HG03060 (cell line): Measurements from ENCODE around the gene CHN1.

Experiments
- ATAC-seq: cut with Tn5 transposase; IDR thresholded peaks from one replicate; pipeline ENCODE4 v1.9.1; 2021; ENCODE audit warnings: low read depth, moderate number of reproducible peaks; ENCODE audit not compliant: unreplicated experiment

Gene CHN1

DNA sequence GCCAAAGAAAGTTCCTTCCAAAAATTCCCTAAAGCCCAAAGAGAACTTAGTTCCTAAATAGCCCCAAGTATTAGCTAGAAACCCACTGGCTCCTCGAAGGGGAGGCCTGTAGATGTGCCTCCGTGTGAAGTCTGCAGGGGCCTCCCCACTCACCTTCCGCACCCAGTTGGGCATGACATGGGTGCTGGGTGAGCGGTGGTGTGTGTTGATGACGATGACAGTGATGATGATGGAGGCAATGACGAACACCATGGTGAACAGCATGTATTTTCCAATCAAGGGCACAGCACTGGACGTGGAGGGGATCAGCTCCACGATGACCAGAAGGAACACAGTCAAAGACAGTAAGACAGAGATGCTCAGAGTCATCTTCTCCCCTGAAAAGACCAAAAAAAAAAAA lies 255.4 kb downstream of the CHN1 start:
- no peak for ATAC-seq

DNA sequence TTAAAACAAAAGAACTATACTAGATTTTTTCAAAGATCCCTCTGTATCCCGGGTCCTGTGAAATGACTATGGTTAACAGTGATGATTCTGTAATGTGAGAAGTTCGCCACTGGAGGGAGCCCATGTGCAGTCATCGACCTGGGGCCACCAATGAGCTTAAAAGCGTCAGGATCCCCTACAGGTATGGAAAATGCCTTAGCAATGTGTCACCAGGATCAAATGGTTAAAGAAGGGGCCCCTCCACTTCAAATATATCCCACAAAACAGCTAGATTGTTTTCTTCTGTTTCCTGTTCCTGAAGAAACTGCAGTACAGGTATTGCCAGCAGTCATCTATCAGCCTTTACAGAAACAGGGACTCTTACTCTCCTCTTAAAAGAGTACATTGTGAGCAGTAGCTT lies 256.2 kb downstream of the CHN1 start:
- no peak for ATAC-seq
